IPS-18a (cell line): ENCODE data around the gene KRTCAP2.

ENCODE experiments used
- H3K27ac ChIP-seq: one replicate; pipeline ENCODE4 v1.5.1; 2013; ENCODE audit warnings: low read length
- H3K27me3 ChIP-seq: one replicate; pipeline ENCODE4 v1.6.1; 2013; ENCODE audit warnings: mild to moderate bottlenecking, low read length; ENCODE audit not compliant: control insufficient read depth, insufficient read depth
- H3K36me3 ChIP-seq: one replicate; pipeline ENCODE4 v1.6.1; 2013; ENCODE audit warnings: low read depth, low read length; ENCODE audit not compliant: control insufficient read depth
- H3K4me1 ChIP-seq: one replicate; pipeline ENCODE4 v1.6.1; 2013; ENCODE audit warnings: low read depth, low read length; ENCODE audit not compliant: control insufficient read depth
- H3K4me3 ChIP-seq: one replicate; pipeline ENCODE4 v1.5.1; 2013; ENCODE audit warnings: low read length
- H3K9ac ChIP-seq: one replicate; pipeline ENCODE4 v1.6.1; 2013; ENCODE audit warnings: mild to moderate bottlenecking, low read length, moderate library complexity
- H3K9me3 ChIP-seq: one replicate; pipeline ENCODE4 v1.6.1; 2013; ENCODE audit warnings: low read depth, low read length; ENCODE audit not compliant: control insufficient read depth

The KRTCAP2 gene

DNA sequence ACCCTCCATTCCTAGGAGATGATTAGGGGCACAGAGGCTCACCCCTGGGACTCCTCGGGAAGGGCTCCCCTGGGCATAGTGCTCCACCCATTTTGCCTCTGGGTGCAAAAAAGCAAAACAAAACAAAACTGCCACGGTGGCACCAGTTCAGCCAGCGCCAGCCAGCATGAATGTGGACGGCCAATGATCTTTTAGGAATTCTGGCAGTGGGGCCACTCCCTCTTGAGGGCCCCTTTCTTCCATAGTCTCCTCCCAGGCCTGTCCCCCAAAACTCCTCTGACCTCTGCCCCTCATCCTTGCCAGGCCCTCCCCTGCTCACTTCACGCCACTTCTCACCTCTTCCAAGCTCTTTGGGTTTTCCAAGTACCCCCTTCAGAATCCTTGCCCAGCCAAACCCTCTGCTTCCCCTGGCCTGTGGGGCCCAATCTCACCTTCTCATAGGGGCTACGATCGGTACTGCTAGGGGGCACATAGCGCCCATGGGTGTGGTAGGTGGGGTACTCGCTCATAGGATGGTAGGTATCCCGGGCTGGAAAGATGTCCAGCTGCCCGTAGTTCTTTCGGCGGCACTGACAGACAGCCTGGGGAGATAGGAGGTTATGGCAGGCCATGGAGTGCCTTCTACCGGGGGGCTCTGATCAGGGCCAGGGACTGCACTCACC, 13.8 kb upstream of the KRTCAP2 start:
- Histone ChIP-seq H3K9me3 (no peaks in the 10 kb centered on the region), H3K36me3 (peaks cover 5% of the 10 kb centered on the region), H3K27ac (no peak overlapping the region), H3K4me1 (peaks cover 15% of the 10 kb centered on the region), H3K9ac (no peak overlapping the region), H3K27me3 (no peaks in the 10 kb centered on the region), H3K4me3 (no peak overlapping the region)

DNA sequence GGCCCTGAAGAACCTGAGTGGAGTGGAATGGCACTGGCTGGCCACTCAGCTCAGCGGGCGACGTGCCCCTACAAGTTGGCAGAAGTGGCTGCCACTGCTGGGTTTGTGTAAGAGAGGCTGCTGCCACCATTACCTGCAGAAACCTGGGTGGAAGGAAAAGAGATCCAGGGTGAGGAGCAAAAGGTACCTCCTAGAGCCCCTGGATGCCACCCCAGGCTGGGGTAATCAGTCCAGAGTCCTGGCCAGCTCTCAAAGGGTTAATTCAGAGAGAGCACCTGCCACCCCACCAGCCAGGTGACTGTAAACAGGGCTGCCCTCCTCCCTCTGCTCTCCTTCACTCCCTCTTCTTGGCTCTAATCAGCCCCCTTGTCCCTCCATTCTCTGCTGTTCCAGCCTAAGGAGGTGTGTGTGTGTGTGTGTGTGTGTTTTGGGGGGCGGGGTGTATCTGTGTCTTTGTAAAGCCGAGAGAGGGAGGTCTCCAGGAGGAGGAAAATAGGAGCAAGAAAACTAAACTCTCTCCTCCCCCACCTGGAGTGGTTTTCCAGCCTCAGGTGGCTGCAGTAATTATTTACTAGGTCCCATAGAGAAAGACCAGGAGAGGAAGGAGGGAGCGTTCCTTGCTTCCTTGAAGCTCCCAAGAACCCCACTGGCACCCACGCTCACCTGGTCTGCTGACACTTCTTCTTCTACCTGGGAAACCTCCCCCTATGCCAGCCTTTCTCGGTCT, 13.1 kb upstream of the KRTCAP2 start:
- Histone ChIP-seq H3K4me3 (peak overlapping the region; percentile 14), H3K27ac (no peak overlapping the region), H3K36me3 (peaks cover 12% of the 10 kb centered on the region)

DNA sequence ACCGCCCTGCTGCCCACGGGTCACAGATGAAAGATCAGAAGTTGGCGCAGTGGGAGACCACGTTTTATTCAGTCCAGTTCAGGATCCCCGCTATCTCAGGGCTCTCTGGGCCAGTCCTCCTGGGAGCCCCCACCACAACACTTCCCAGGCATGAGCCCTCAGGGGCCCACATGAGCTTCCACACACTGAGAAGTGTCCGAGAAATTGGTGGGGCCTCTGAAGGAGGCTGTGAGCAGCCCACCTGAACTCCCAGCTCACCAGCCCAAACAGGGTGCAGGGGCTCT, 12.6 kb upstream of the KRTCAP2 start:
- Histone ChIP-seq H3K9ac (no peak overlapping the region), H3K36me3 (peaks cover 13% of the 10 kb centered on the region), H3K9me3 (no peaks in the 10 kb centered on the region), H3K27ac (no peak overlapping the region), H3K4me1 (peaks cover 15% of the 10 kb centered on the region), H3K4me3 (peak overlapping the region; percentile 14), H3K27me3 (no peaks in the 10 kb centered on the region)

More for the DNA sequence above, 13.1 kb upstream of the KRTCAP2 start:
- Histone ChIP-seq H3K4me1 (peaks cover 15% of the 10 kb centered on the region), H3K27me3 (no peaks in the 10 kb centered on the region), H3K9me3 (no peaks in the 10 kb centered on the region), H3K9ac (no peak overlapping the region)

DNA sequence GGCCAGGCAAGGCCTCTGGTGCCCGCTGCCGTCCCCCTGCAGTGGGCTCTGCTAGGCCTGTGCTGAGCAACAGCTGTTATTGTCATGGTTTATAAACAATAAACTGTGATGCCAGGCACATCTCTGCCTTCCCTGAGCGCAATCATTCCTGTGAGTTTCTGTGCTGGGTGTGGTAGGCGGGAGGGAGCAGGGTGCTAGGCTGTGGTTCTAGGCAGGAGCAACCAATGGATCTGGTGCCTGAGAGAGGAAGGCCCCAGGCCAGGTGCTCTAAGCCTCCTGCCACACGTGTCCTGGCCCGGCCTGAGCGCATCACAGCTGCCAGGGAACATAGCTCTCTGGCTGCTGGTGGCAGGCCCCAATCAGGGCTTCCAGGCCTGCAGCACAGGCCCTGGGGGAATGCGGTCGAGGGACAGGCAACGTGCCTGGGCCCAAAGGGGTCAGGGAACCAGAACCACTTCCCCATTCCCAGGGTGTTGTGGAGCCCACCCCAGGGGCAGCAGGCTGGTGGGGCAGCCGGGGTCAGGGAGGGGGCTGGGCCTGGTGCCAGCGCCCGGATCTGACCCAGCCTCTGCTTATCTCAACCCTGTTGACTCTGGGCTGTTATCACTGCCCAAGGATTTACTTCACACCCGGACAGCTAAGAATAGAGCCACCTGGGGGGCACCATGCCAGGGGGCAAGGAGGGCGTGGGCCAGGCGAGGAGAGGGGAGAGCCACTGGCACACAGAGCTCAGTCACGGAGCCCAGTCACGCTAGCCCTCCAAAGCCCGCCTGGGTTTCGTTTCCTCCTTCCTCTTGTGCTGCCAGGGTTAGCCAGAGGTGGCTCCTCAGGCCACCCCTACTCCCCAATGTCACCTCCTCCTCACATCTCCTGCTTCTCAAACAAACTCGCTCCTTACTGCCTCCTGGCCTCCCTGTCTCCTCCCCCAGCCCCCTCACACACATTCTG, 12.0 kb upstream of the KRTCAP2 start:
- no peak overlapping the region for H3K9ac ChIP-seq
- H3K4me3 ChIP-seq = no peak overlapping the region
- no peaks in the 10 kb centered on the region for H3K9me3 ChIP-seq

DNA sequence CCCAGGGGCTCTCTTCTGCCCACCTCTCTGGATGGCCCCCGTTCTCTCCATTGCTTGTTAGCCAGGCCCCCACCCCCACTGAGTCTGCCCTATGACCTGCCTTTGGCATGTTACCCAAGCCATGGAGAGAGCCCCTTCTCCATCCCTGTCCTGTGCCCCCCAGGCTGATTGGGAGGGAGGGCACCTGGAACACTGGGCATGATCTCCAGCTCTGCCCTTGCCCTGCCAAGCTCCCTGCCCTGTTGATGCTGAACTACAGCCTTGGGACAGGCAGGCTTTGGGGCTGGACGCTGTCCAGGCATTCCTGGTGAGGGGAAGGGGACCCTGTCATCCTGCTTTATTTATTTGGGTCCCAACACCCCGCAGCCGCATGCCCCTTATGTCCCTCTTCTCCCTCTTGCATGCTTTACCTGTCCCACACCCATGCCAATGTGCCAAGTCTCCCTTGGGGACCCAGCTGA, 11.3 kb upstream of the KRTCAP2 start:
- peaks cover 15% of the 10 kb centered on the region for H3K4me1 ChIP-seq
- no peaks in the 10 kb centered on the region for H3K27me3 ChIP-seq
- no peak overlapping the region for H3K9ac ChIP-seq
- no peak overlapping the region for H3K27ac ChIP-seq
- no peaks in the 10 kb centered on the region for H3K9me3 ChIP-seq
- H3K36me3 ChIP-seq = peaks cover 18% of the 10 kb centered on the region
- no peak overlapping the region for H3K4me3 ChIP-seq

More for the DNA sequence above, 12.0 kb upstream of the KRTCAP2 start:
- no peaks in the 10 kb centered on the region for H3K27me3 ChIP-seq
- H3K27ac ChIP-seq = no peak overlapping the region
- H3K4me1 ChIP-seq = peaks cover 15% of the 10 kb centered on the region
- H3K36me3 ChIP-seq = peaks cover 13% of the 10 kb centered on the region

DNA sequence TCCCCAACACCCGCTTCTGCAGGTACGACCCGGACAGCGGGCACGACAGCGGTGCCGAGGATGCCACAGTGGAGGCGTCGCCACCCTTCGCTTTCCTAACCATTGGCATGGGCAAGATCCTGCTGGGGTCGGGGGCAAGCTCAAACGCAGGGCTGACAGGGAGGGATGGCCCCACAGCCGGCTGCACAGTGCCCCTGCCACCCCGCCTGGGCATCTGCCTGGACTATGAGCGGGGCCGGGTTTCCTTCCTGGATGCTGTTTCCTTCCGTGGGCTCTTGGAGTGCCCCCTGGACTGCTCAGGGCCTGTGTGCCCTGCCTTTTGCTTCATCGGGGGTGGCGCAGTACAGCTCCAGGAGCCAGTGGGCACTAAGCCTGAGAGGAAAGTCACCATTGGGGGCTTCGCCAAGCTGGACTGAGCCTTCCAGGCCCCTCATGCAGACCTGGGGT, 10.7 kb upstream of the KRTCAP2 start:
- Histone ChIP-seq H3K27ac (no peak overlapping the region), H3K9ac (no peak overlapping the region), H3K27me3 (no peaks in the 10 kb centered on the region), H3K9me3 (no peaks in the 10 kb centered on the region), H3K4me1 (peaks cover 15% of the 10 kb centered on the region), H3K4me3 (no peak overlapping the region), H3K36me3 (peaks cover 23% of the 10 kb centered on the region)

DNA sequence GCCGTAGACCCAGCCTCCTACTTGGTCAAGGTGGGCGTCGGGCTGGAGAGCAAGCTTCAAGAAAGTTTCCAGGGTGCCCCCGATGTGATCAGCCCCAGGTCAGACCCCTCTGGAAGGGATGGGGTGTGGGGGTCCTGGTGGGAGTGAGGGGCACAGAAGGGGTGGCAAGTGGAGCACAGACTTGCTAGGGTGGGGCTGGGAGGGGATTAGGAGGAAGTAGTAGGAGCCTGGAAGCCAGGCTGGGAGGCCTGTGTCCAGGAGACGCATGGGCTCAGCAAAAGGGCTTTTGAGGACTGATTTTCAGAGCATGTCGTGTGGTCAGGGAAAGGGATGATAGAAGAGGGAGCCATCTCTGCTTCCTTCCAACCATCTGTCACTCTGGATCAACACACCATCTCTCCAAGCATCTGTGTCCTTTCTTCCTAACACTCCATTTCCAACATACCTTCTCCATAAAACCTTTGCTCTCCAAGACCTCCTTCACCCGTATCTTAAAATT, 9.0 kb upstream of the KRTCAP2 start:
- peaks cover 36% of the 10 kb centered on the region for H3K36me3 ChIP-seq

DNA sequence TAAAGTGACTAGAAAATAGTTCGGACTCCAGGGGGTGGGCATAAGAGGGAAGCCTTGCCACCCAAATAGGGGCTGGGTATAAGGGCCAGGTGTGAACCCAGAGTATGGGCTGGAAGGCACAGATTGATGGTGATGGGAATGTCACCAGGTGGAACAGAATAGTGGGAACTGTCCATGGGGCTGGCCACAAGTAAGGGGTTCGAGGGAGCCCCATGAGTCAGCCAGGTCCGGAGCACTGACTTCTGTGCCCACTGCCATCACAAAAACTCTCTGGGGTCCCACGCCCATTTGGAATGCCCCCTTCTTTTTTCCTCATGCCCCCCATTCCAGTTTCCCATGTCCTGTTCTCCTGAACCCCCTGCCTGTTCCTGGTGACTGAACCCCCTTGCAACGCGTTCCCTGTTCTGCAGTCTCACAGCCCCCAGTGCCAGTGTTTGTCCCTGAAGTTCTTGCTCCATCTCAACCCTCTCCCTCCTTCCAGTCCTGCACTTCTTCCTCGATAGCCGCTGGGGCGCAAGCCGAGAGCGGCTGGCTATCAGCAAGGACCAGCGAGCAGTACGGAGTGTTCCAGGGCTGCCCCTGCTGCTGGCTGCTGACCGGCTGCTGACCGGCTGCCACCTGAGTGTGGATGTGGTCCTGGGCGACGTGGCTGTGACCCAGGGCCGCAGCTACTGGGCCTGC, 8.4 kb upstream of the KRTCAP2 start:
- Histone ChIP-seq H3K4me1 (peaks cover 13% of the 10 kb centered on the region), H3K9me3 (no peaks in the 10 kb centered on the region), H3K27ac (no peak overlapping the region), H3K27me3 (no peaks in the 10 kb centered on the region), H3K4me3 (no peak overlapping the region), H3K9ac (no peak overlapping the region), H3K36me3 (peaks cover 40% of the 10 kb centered on the region)

More for the DNA sequence above, 9.0 kb upstream of the KRTCAP2 start:
- H3K4me1 ChIP-seq = peaks cover 15% of the 10 kb centered on the region
- no peak overlapping the region for H3K9ac ChIP-seq
- no peaks in the 10 kb centered on the region for H3K9me3 ChIP-seq
- H3K27me3 ChIP-seq = no peaks in the 10 kb centered on the region
- H3K27ac ChIP-seq = no peak overlapping the region
- H3K4me3 ChIP-seq = no peak overlapping the region

DNA sequence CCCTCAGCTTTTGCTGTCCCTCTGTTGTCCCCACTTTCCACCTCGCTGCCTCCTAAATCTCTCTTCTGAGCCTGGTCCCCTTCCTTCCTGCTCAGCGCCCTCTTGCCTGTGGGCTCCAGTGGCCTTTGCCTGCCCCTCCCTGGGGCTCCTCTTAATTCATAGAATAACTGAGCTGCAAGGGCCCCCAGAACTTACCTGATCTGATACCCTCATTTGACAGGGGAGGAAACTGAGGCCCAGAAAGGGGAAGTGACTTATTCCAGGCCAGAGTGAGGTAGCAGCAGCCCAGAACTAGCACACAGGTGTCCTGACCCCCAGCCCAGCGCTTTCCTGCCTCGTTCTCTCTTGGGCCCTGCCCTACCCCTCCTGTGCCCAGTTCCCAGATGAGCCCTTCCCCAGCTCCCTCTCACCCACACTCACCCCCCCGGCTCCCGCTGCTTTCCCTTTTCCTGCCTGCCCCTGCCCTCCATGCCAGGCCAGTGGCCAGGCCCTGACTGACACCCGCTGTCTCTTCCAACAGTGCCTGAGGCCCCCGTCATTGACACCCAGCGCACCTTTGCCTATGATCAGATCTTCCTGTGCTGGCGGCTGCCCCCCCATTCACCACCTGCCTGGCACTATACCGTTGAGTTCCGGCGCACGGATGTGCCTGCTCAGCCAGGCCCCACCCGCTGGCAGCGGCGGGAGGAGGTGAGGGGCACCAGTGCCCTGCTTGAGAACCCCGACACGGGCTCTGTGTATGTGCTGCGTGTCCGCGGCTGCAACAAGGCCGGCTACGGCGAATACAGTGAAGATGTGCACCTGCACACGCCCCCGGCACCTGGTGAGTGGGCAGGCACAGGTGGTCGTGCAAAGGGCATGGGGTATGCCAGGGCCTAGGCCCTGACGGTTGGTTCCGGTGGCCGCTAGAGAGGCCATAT, 6.3 kb upstream of the KRTCAP2 start:
- H3K4me1 ChIP-seq = no peaks in the 10 kb centered on the region
- no peak overlapping the region for H3K4me3 ChIP-seq
- no peak overlapping the region for H3K9ac ChIP-seq
- no peaks in the 10 kb centered on the region for H3K9me3 ChIP-seq
- H3K36me3 ChIP-seq = peaks cover 40% of the 10 kb centered on the region
- H3K27me3 ChIP-seq = no peaks in the 10 kb centered on the region
- no peak overlapping the region for H3K27ac ChIP-seq

DNA sequence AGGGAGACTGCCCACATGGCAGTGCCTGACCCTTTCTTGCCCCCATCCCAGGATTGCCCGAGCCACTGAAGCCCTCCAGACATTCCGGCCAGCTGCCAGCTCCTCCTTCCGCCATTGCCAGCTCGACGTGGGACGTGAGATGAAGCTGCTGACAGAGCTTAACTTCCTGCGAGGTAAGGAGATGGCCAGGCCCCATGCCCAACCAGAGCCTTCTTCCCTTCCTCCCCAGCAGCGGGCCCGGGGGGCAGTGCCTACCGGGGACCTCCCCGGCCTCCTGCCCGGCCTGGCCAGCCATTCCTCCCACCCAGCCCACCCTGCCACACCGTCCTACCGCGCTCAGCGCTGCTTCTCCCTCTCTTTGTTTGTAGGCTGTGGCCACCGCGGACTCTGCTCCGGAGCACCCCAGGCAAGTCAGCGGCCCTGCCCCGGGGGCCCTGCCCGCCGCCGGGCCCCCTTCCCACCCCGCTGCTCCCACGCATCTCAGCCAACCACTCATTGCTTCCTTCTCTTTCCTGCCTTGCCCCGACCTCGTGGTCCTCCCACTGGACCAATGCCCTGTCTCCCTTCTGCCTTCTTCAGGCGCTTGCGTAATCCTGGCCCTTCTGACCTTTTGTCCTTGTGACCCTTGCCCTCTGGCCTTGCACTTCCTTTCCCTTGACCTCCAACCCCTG, 5.5 kb upstream of the KRTCAP2 start:
- Histone ChIP-seq H3K9me3 (no peaks in the 10 kb centered on the region), H3K27me3 (no peaks in the 10 kb centered on the region), H3K36me3 (peaks cover 39% of the 10 kb centered on the region), H3K4me1 (peaks cover 4% of the 10 kb centered on the region), H3K27ac (no peak overlapping the region), H3K4me3 (no peak overlapping the region), H3K9ac (no peak overlapping the region)
